H9 (cell line): ENCODE measurements around the gene LDHA. TPM values are rescaled to one million over a fixed set of nuclear protein-coding genes. Genes with fewer than 3 reads are reported as not detected.

ENCODE experiments used
- DNase-seq: peaks from one replicate; pipeline ENCODE4 v3.0.0-alpha.2; 2017
- H2AFZ ChIP-seq: one replicate; pipeline ENCODE4 v1.6.1; 2013; ENCODE audit warnings: mild to moderate bottlenecking, low read length, control low read depth, moderate library complexity
- H2AK5ac ChIP-seq: 2 replicates; pipeline ENCODE4 v1.6.1; 2013; ENCODE audit warnings: low read length, control low read depth, mixed read lengths; ENCODE audit not compliant: insufficient read length
- H2BK120ac ChIP-seq: one replicate; pipeline ENCODE4 v1.6.1; 2013; ENCODE audit warnings: low read depth, mild to moderate bottlenecking, low read length, control low read depth, inconsistent platforms; ENCODE audit not compliant: poor library complexity, severe bottlenecking
- H2BK12ac ChIP-seq: 2 replicates; pipeline ENCODE4 v1.6.1; 2013; ENCODE audit warnings: low read length, control low read depth, mixed read lengths, low read depth; ENCODE audit not compliant: insufficient read length
- H2BK15ac ChIP-seq: 2 replicates; pipeline ENCODE4 v1.6.1; 2013; ENCODE audit warnings: low read depth, low read length, control low read depth
- H2BK20ac ChIP-seq: one replicate; pipeline ENCODE4 v1.6.1; 2013; ENCODE audit warnings: low read depth, mild to moderate bottlenecking, low read length, control low read depth, inconsistent platforms; ENCODE audit not compliant: poor library complexity, severe bottlenecking
- H2BK5ac ChIP-seq: 2 replicates; pipeline ENCODE4 v1.6.1; 2013; ENCODE audit warnings: low read length, control low read depth, mixed read lengths; ENCODE audit not compliant: insufficient read length
- H3K14ac ChIP-seq: 2 replicates; pipeline ENCODE4 v1.6.1; 2013; ENCODE audit warnings: low read length, control low read depth; ENCODE audit not compliant: insufficient read depth
- H3K18ac ChIP-seq: 2 replicates; pipeline ENCODE4 v1.6.1; 2013; ENCODE audit warnings: low read depth, mild to moderate bottlenecking, mixed read lengths, low read length, control low read depth; ENCODE audit not compliant: insufficient read length
- H3K23ac ChIP-seq: 2 replicates; pipeline ENCODE4 v1.6.1; 2013; ENCODE audit warnings: low read length, control low read depth, mixed read lengths, low read depth; ENCODE audit not compliant: insufficient read length
- H3K23me2 ChIP-seq: 2 replicates; pipeline ENCODE4 v1.6.1; 2013; ENCODE audit warnings: low read depth, mild to moderate bottlenecking, mixed read lengths, low read length, control low read depth; ENCODE audit not compliant: insufficient read length, poor library complexity, severe bottlenecking
- H3K27ac ChIP-seq: 2 replicates; pipeline ENCODE4 v1.5.1; 2013; ENCODE audit warnings: low read length, control low read depth, mixed read lengths, low read depth; ENCODE audit not compliant: insufficient read length
- H3K27me3 ChIP-seq: 2 replicates; pipeline ENCODE4 v1.6.1; 2013; ENCODE audit warnings: low read length, control low read depth, inconsistent platforms; ENCODE audit not compliant: insufficient read depth
- H3K4ac ChIP-seq: 2 replicates; pipeline ENCODE4 v1.6.1; 2013; ENCODE audit warnings: low read depth, mild to moderate bottlenecking, control low read depth, inconsistent platforms, low read length, moderate library complexity
- H3K4me1 ChIP-seq: 2 replicates; pipeline ENCODE4 v1.6.1; 2013; ENCODE audit warnings: low read length, control low read depth, inconsistent platforms; ENCODE audit not compliant: insufficient read depth
- H3K4me2 ChIP-seq: 2 replicates; pipeline ENCODE4 v1.6.1; 2013; ENCODE audit warnings: low read length, control low read depth, mixed read lengths; ENCODE audit not compliant: insufficient read length, insufficient read depth
- H3K56ac ChIP-seq: 2 replicates; pipeline ENCODE4 v1.6.1; 2013; ENCODE audit warnings: low read depth, mild to moderate bottlenecking, mixed read lengths, low read length, control low read depth; ENCODE audit not compliant: insufficient read length
- H3K79me1 ChIP-seq: 2 replicates; pipeline ENCODE4 v1.6.1; 2013; ENCODE audit warnings: low read depth, mild to moderate bottlenecking, moderate library complexity, low read length, control low read depth, inconsistent platforms; ENCODE audit not compliant: insufficient read depth, poor library complexity, severe bottlenecking
- H3K79me2 ChIP-seq: 2 replicates; pipeline ENCODE4 v1.6.1; 2013; ENCODE audit warnings: low read length, control low read depth, inconsistent platforms; ENCODE audit not compliant: insufficient read depth
- H3K9ac ChIP-seq: 2 replicates; pipeline ENCODE4 v1.6.1; 2013; ENCODE audit warnings: low read length, control low read depth, mixed read lengths; ENCODE audit not compliant: insufficient read length; ENCODE audit errors: extremely low read depth
- H3K9me3 ChIP-seq: one replicate; pipeline ENCODE4 v1.6.1; 2013; ENCODE audit warnings: low read depth, low read length, inconsistent platforms; ENCODE audit not compliant: control insufficient read depth
- H3T11ph ChIP-seq: one replicate; pipeline ENCODE4 v1.6.1; 2013; ENCODE audit warnings: mild to moderate bottlenecking, low read length, control low read depth, inconsistent platforms
- H4K20me1 ChIP-seq: one replicate; pipeline ENCODE4 v1.6.1; 2013; ENCODE audit not compliant: control insufficient read depth, insufficient read length, insufficient read depth
- H4K5ac ChIP-seq: 2 replicates; pipeline ENCODE4 v1.6.1; 2013; ENCODE audit warnings: low read depth, mild to moderate bottlenecking, mixed read lengths, low read length, control low read depth; ENCODE audit not compliant: insufficient read length
- H4K8ac ChIP-seq: replicated peaks from 2 replicates; pipeline ENCODE4 v1.6.1; 2013; ENCODE audit warnings: low read length, control low read depth, mixed read lengths, low read depth; ENCODE audit not compliant: insufficient read length
- H4K91ac ChIP-seq: 2 replicates; pipeline ENCODE4 v1.6.1; 2013; ENCODE audit warnings: low read depth, mild to moderate bottlenecking, moderate library complexity, mixed read lengths, low read length, control low read depth; ENCODE audit not compliant: insufficient read length
- H3K27ac Mint-ChIP-seq, 3 experiments: 2 replicates in 2 of 3; 3 replicates in 1 of 3; pipeline ENCODE4 v1.8.0; 2020 to 2021; ENCODE audit warnings: mixed read lengths in 3 of 3, mild to moderate bottlenecking in 1 of 3, moderate library complexity in 1 of 3
- H3K27me3 Mint-ChIP-seq: 2 replicates; pipeline ENCODE4 v1.8.0; 2021; ENCODE audit warnings: low read depth, mild to moderate bottlenecking, moderate library complexity, mixed read lengths
- H3K36me3 Mint-ChIP-seq, 3 experiments: 2 replicates in 2 of 3; 3 replicates in 1 of 3; pipeline ENCODE4 v1.8.0; 2020 to 2021; ENCODE audit warnings: low read depth in 3 of 3, mixed read lengths in 3 of 3; ENCODE audit not compliant: insufficient read depth in 1 of 3
- H3K4me1 Mint-ChIP-seq, 2 experiments: 2 replicates each; pipeline ENCODE4 v1.8.0; 2020; ENCODE audit warnings: mixed read lengths in 2 of 2
- H3K4me3 Mint-ChIP-seq, 2 experiments: 2 replicates in 1 of 2; 3 replicates in 1 of 2; pipeline ENCODE4 v1.8.0; 2020 to 2021; ENCODE audit warnings: mild to moderate bottlenecking in 2 of 2, mixed read lengths in 2 of 2, moderate library complexity in 1 of 2
- H3K9me3 Mint-ChIP-seq, 2 experiments: 2 replicates in 1 of 2; 3 replicates in 1 of 2; pipeline ENCODE4 v1.8.0; 2020; ENCODE audit warnings: mild to moderate bottlenecking in 2 of 2, mixed read lengths in 2 of 2, moderate library complexity in 1 of 2
- WGBS: extraction: QIAGEN DNeasy Blood & Tissue Kit; methylation state at CpG from one replicate; pipeline ENCODE4 v1.1.7; 2013; ENCODE audit warnings: missing lambda C conversion rate, low lambda C conversion rate, mixed read lengths; ENCODE audit not compliant: insufficient read length; ENCODE audit errors: extremely low coverage; 5-methylcytosine and 5-hydroxymethylcytosine counted together
- total RNA-seq: library from RNA; stranded (reverse); gene quantifications from 2 replicates; pipeline ENCODE4 v1.2.1, GENCODE V29; 2021
- TF ChIP-seq, protein P1 (sequence below): fragments of 200-600 bp; sonication (generic); conservative IDR thresholded peaks from 3 replicates; pipeline ENCODE4 v1.8.0; 2021; ENCODE audit warnings: antibody characterized with exemption, mild to moderate bottlenecking

Gene LDHA
- total RNA-seq, 1 experiment from 2014 or later = 720 TPM

- H2BK12ac ChIP-seq = no peak overlapping the region
- peaks cover 21 to 61% (median 53%) of the 10 kb centered on the region in 3 experiments; a peak in 6 of 7 replicates for H3K36me3 Mint-ChIP-seq
- no peak overlapping the region for H3K4me2 ChIP-seq
- no peak overlapping the region for H3K9ac ChIP-seq
- no peak overlapping the region for H2BK5ac ChIP-seq
- no peak overlapping the region for H4K5ac ChIP-seq
- DNase-seq = no peak
- H3K4me1 Mint-ChIP-seq = no peaks in the 10 kb centered on the region
- TF ChIP-seq, protein P1, sequence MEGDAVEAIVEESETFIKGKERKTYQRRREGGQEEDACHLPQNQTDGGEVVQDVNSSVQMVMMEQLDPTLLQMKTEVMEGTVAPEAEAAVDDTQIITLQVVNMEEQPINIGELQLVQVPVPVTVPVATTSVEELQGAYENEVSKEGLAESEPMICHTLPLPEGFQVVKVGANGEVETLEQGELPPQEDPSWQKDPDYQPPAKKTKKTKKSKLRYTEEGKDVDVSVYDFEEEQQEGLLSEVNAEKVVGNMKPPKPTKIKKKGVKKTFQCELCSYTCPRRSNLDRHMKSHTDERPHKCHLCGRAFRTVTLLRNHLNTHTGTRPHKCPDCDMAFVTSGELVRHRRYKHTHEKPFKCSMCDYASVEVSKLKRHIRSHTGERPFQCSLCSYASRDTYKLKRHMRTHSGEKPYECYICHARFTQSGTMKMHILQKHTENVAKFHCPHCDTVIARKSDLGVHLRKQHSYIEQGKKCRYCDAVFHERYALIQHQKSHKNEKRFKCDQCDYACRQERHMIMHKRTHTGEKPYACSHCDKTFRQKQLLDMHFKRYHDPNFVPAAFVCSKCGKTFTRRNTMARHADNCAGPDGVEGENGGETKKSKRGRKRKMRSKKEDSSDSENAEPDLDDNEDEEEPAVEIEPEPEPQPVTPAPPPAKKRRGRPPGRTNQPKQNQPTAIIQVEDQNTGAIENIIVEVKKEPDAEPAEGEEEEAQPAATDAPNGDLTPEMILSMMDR = no peak
- no peak overlapping the region for H3K56ac ChIP-seq
- no peak overlapping the region for H2BK20ac ChIP-seq
- no peak overlapping the region for H3K27ac ChIP-seq
- no peak overlapping the region for H4K8ac ChIP-seq
- no peaks in the 10 kb centered on the region for H3K4me1 ChIP-seq
- no peaks in the 10 kb centered on the region for H3K27me3 ChIP-seq
- no peaks in the 10 kb centered on the region for H3K27me3 Mint-ChIP-seq
- WGBS = no CpG with 5 or more reads among the region's 5 CpGs
- H4K91ac ChIP-seq = no peak overlapping the region
- H3K23me2 ChIP-seq = no peaks in the 10 kb centered on the region
- no peak overlapping the region for H3K4ac ChIP-seq
- no peak overlapping the region for H3K14ac ChIP-seq
- no peaks in the 10 kb centered on the region for H3K9me3 ChIP-seq
- no peak overlapping the region for H2BK15ac ChIP-seq
- no peak overlapping the region for H2AFZ ChIP-seq
- H3K9me3 Mint-ChIP-seq = no peaks in the 10 kb centered on the region
- no peak overlapping the region for H2AK5ac ChIP-seq
- no peak overlapping the region for H2BK120ac ChIP-seq
- H3K23ac ChIP-seq = no peak overlapping the region
- no peak overlapping the region for H3K27ac Mint-ChIP-seq
- H3K79me2 ChIP-seq = no peaks in the 10 kb centered on the region
- no peak overlapping the region for H3K18ac ChIP-seq
- no peak overlapping the region for H3K4me3 Mint-ChIP-seq
- no peaks in the 10 kb centered on the region for H4K20me1 ChIP-seq
- no peak overlapping the region for H3T11ph ChIP-seq
- no peaks in the 10 kb centered on the region for H3K79me1 ChIP-seq
Measured at GRCh38 chr11:18361154-18361553, 33.2 kb upstream of the LDHA start.
